NCI-H1048 (cell line): ENCODE results near the gene LCNL1.

ENCODE experiments used
- DNase-seq: peaks from one replicate; lab custom pipeline; 2025; lab: John Stamatoyannopoulos, UW

Gene LCNL1

DNA sequence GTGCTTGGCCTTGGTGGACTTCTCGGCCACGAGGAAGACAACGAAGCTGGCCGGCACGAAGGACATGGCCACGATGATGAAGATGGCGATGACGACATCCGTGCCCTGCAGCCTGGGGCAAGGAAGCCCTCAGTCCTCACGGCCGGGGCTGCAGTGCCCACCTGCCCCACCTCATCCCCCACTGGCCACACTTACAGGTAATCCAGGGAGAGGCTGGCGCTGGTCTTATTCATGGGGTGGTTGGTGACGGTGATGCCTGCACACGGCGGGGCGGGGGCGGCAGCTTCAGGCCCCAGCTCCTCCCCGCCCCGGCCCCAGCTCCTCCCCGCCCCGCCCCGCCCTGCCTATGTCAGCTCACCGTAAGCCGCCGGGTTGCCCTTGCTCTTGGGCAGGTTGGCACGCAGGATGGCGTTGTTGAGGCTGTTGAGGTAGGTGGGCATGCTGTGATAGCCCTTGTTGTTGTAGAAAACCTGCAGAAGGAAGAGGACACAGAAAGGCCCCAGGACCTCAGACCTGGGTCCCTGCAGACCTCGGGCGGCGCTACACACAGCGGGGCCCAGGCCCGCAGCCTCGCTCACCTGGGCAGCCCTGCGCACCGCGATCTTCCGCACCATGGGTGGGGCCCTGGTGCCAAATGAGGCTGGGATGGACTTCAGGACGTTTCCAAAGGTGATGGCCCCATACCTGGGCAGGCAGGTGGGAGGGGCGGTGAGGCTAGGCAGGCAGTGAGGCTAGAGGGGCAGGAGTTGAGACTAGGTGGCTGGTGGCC, 29.3 kb downstream of the LCNL1 start:
- no peak for DNase-seq

DNA sequence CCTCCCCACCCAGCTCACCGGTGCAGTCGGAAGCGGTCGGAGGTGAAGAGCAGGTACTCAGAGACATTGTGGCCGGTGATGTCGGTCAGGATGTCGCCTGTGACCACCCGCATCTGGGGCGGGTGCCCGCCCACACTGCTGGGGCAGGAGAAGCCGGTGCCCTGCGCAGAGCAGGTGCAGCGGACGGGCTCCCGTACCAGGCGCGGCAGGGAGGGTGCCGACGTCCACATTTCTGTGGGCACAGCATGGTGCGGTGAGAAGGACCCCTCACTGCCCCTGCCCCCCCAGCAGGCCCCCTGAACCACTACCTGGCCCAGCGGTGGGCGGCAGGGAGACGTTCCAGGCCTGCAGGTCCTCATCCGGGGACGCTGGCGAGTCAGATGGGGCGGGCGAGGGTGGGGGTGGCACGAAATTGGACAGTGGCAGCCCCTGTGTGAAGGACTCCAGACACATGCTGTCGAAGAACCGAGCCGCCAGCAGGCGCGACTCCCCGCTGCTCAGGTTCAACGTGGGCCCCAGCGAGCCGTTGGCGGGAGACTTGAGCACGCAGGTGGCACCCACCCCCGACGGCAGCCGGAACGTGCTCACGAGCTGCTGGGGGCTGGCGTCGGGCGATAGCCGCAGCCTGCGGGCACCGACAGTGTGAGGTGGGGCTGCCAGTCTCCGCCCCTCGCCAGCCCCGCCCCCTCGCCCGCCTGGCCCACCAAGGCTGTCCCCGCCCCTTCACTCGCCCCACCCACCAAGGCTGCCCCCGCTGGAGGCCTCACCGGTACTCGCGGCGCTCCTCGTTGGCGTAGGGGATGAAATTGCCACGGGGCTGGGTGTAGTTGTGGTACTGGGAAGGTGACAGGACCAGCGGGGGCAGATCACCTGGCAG, 30.1 kb downstream of the LCNL1 start:
- no peak for DNase-seq

GRCh38 chr9:137013571-137013940, 30.8 kb downstream of the LCNL1 start:
- no peak for DNase-seq

- no peak for DNase-seq
These were observed 31.4 kb downstream of the LCNL1 start for GRCh38 chr9:137014166-137014565.

GRCh38 chr9:137014776-137015539, 32.2 kb downstream of the LCNL1 start:
- no peak for DNase-seq

- DNase-seq: no peak
These were observed 32.7 kb downstream of the LCNL1 start for GRCh38 chr9:137015540-137015930.

DNA sequence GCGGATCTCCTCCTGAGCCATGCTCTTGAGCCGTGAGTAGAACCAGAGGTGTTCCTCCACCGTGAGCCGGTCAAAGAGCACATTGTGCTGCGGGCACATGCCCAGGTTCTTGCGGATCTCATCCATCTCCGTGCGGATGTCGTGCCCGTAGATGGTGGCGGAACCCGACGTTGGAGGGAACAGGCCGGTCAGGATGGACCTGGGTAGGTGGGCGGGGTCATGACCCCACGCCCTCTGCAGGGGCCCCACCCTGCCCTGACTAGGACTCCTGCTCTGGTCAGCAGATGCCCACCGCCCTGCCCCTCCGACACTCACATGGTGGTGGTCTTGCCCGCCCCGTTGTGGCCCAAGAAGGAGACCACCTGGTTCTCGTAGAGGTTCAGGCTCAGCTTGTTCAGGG, 33.2 kb downstream of the LCNL1 start:
- DNase-seq: no peak

- no peak for DNase-seq
These were observed 33.6 kb downstream of the LCNL1 start for GRCh38 chr9:137016436-137016835.

GRCh38 chr9:137017071-137017470, 34.3 kb downstream of the LCNL1 start:
- no peak for DNase-seq

DNA sequence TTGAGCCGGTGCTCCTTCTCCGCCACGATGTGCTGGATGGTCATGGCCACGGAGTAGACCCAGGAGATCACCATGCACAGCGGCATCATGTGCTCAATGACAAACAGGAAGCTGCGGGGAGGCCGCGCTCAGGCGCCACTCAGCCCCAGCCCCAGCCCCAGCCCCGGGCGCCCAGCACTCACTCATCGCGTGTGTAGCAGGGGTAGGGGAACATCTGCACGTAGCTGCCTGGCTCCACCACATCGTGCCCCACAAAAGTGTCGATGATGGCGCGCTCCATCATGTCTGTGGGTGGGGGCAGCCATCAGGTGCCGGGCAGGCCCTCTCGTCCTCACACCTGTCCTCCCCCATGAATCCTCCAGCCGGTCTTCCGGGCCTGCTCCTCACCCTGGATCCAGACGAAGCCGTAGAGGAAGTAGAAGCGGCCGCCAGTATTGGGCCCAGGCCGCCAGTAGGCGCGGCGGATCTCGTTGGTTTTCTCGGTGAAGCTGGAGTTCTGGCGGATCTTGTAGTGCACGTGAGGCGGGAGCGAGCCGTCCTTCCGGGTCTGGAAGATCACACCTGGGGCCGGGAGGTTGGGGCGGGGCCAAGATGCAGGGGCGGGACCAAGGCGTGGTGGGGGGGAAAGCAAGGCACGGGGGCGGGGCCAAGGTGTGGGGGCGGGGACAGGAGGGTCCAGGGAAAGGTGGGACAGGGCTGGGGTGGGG, 35.2 kb downstream of the LCNL1 start:
- DNase-seq: no peak

GRCh38 chr9:137018761-137019559, 36.2 kb downstream of the LCNL1 start:
- DNase-seq: no peak

- no peak for DNase-seq
These were observed 37.3 kb downstream of the LCNL1 start for GRCh38 chr9:137019891-137020683.

- no peak for DNase-seq
These were observed 38.2 kb downstream of the LCNL1 start for GRCh38 chr9:137020771-137021567.

- DNase-seq: no peak
These were observed 38.8 kb downstream of the LCNL1 start for GRCh38 chr9:137021568-137021978.

DNA sequence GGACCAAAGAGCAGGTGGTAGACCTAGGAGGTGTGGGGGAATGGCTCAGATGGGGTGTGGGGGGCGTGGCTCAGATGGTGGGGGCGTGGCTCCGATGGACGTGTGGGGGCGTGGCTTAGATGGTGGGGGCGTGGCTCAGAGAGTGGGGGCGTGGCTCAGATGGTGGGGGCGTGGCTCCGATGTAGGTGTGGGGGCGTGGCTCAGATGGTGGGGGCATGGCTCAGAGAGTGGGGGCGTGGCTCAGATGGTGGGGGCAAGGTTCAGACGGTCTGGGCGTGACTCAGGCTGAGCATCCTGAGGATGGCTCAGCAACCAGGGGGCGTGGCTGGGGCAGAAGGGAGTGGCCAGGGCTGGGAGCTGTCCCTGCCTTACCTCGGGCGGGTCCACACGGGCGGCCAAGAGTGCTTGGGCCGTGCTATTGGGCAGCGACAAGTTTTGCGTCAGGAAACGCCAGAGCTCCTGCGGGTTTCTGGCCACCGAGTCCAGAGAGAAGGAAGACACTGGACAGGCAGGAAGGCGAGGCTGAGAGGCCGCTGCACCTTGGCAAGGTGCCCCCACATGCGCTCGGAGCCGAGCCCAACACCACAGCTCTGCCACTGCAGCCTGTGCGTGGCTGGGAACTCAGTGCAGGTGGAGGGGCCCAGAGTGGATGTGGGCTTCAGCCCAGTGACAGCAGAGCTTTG, 39.3 kb downstream of the LCNL1 start:
- peak; percentile 94 for DNase-seq

- DNase-seq: no peak
These were observed 39.8 kb downstream of the LCNL1 start for GRCh38 chr9:137022662-137023008.

- DNase-seq: no peak
These were observed 40.4 kb downstream of the LCNL1 start for GRCh38 chr9:137023157-137023556.

GRCh38 chr9:137023583-137023991, 40.8 kb downstream of the LCNL1 start:
- DNase-seq: no peak

GRCh38 chr9:137025517-137025966, 42.7 kb downstream of the LCNL1 start:
- DNase-seq: no peak
